HL-60/S4 treated with retinoic acid at 250 ng/mL for 4 days and 3 days (cell line): ENCODE results near the gene SYDE2.
"Not testable (repeated sequence)": the region's sequence is repeated elsewhere in the genome, so short reads cannot be mapped to it uniquely, and the experiment has no call there.

ENCODE experiments used
- in situ Hi-C: fragments of 300-500 bp; cut with MboI; formaldehyde crosslinking; loops from 2 replicates; pipeline ENCODE4 v1.7.0; 2022; ENCODE audit warnings: low sequenced_read_pairs

Gene SYDE2

GRCh38 chr1:85219853-85220610 is 19.2 kb upstream of the SYDE2 start:
- in situ Hi-C loops, result no loop called here

- in situ Hi-C loops, result no loop called here
Observed at GRCh38 chr1:85216697-85217096, 15.9 kb upstream of the SYDE2 start.

GRCh38 chr1:85214654-85215053 is 13.8 kb upstream of the SYDE2 start:
- in situ Hi-C loops, result no loop called here

- in situ Hi-C loops, result no loop called here
Observed at GRCh38 chr1:85208488-85208887, 7.7 kb upstream of the SYDE2 start.

GRCh38 chr1:85203573-85204171 is 2.9 kb upstream of the SYDE2 start:
- in situ Hi-C loops, result no loop called here

GRCh38 chr1:85202864-85203255 is 2.0 kb upstream of the SYDE2 start:
- in situ Hi-C loops, result no loop called here

GRCh38 chr1:85202092-85202863 is 1.5 kb upstream of the SYDE2 start:
- in situ Hi-C loops, result no loop called here

- in situ Hi-C loops, result no loop called here
Observed at GRCh38 chr1:85201340-85202091, 700 bp upstream of the SYDE2 start.

GRCh38 chr1:85199667-85200462 is 951 bp downstream of the SYDE2 start:
- in situ Hi-C loops, result no loop called here

- in situ Hi-C loops, result no loop called here
Observed at GRCh38 chr1:85198864-85199263, 2.0 kb downstream of the SYDE2 start.

GRCh38 chr1:85196358-85196757 is 4.5 kb downstream of the SYDE2 start:
- in situ Hi-C loops, result no loop called here

- in situ Hi-C loops, result no loop called here
Observed at GRCh38 chr1:85195703-85196102, 5.1 kb downstream of the SYDE2 start.

GRCh38 chr1:85192129-85192528 is 8.7 kb downstream of the SYDE2 start:
- in situ Hi-C loops, result not testable (repeated sequence)

- in situ Hi-C loops, result no loop called here
Observed at GRCh38 chr1:85189120-85189519, 11.7 kb downstream of the SYDE2 start.

- in situ Hi-C loops, result no loop called here
Observed at GRCh38 chr1:85188530-85188929, 12.3 kb downstream of the SYDE2 start.

- in situ Hi-C loops, result not testable (repeated sequence)
Observed at GRCh38 chr1:85187021-85187420, 13.8 kb downstream of the SYDE2 start.

- in situ Hi-C loops, result no loop called here
Observed at GRCh38 chr1:85184245-85184644, 16.6 kb downstream of the SYDE2 start.

GRCh38 chr1:85182700-85183099 is 18.1 kb downstream of the SYDE2 start:
- in situ Hi-C loops, result no loop called here

GRCh38 chr1:85180869-85181268 is 19.9 kb downstream of the SYDE2 start:
- in situ Hi-C loops, result no loop called here

GRCh38 chr1:85179522-85179921 is 21.3 kb downstream of the SYDE2 start:
- in situ Hi-C loops, result no loop called here
